Spleen (tissue), 11 donors: Measurements from ENCODE around the gene MVB12A. TPM values are rescaled to one million over a fixed set of nuclear protein-coding genes. Genes with fewer than 3 reads are reported as not detected.
A peak's percentile ranks its signal among the peaks of the same experiment; 100 is the strongest.

Experiments used
- DNase-seq: peaks from one replicate; pipeline ENCODE4 v3.0.0-alpha.2; 2020
- H3K27ac ChIP-seq, 8 donors: fragments of 200-600 bp; sonication (generic) in 7 of 8; 1 replicate in 4 of 8; 2 replicates in 4 of 8; pipeline versions ENCODE4 v1.5.0 to v1.8.0; 2016 to 2021; ENCODE audit warnings: inconsistent platforms in 4 of 8, mild to moderate bottlenecking in 4 of 8, moderate library complexity in 1 of 8
- H3K27me3 ChIP-seq, 7 donors: fragments of 200-600 bp; sonication (generic) in 6 of 7; replicated peaks in 1 of 7; 1 replicate in 4 of 7; 2 replicates in 3 of 7; pipeline versions ENCODE4 v1.5.0 to v1.8.0; 2016 to 2021; ENCODE audit warnings: inconsistent platforms in 3 of 7, mild to moderate bottlenecking in 1 of 7
- H3K36me3 ChIP-seq, 6 donors: fragments of 200-600 bp; sonication (generic) in 5 of 6; 1 replicate in 4 of 6; 2 replicates in 2 of 6; pipeline versions ENCODE4 v1.5.0 to v1.8.0; 2016 to 2021; ENCODE audit warnings: inconsistent platforms in 2 of 6
- H3K4me1 ChIP-seq, 6 donors: fragments of 200-600 bp; sonication (generic) in 5 of 6; 1 replicate in 3 of 6; 2 replicates in 3 of 6; pipeline versions ENCODE4 v1.5.0 to v1.8.0; 2016 to 2021; ENCODE audit warnings: inconsistent platforms in 3 of 6
- H3K4me3 ChIP-seq, 8 donors: fragments of 200-600 bp; sonication (generic) in 7 of 8; 1 replicate in 4 of 8; 2 replicates in 4 of 8; pipeline versions ENCODE4 v1.5.0 to v1.8.0; 2016 to 2021; ENCODE audit warnings: inconsistent platforms in 4 of 8, mild to moderate bottlenecking in 4 of 8, moderate library complexity in 2 of 8
- H3K9me3 ChIP-seq, 8 donors: fragments of 200-600 bp; sonication (generic) in 7 of 8; 1 replicate in 4 of 8; 2 replicates in 4 of 8; pipeline versions ENCODE4 v1.5.0 to v1.8.0; 2016 to 2021; ENCODE audit warnings: inconsistent platforms in 4 of 8
- CTCF ChIP-seq, 11 experiments: fragments of 200-600 bp in 7 of 11; fragments of 450-650 bp in 4 of 11; sonication (generic) in 4 of 11; IDR thresholded peaks in 8 of 11; conservative IDR thresholded peaks in 3 of 11; 1 replicate in 7 of 11; 2 replicates in 4 of 11; pipeline versions ENCODE4 v1.4.0 to v1.8.0; 2016 to 2021; ENCODE audit warnings: antibody characterized with exemption in 11 of 11, inconsistent platforms in 4 of 11, mild to moderate bottlenecking in 1 of 11
- POLR2A ChIP-seq, 3 donors: fragments of 450-650 bp; IDR thresholded peaks; one replicate each; pipeline ENCODE4 v1.5.1; 2017; ENCODE audit warnings: antibody characterized with exemption in 3 of 3, mild to moderate bottlenecking in 1 of 3
- POLR2AphosphoS5 ChIP-seq, 3 donors: sonication (generic); formaldehyde crosslinking; IDR thresholded peaks; one replicate each; pipeline ENCODE4 v1.5.1; 2017; ENCODE audit warnings: antibody characterized with exemption in 3 of 3
- WGBS, 5 donors: extraction: QIAGEN DNeasy Blood & Tissue Kit in 3 of 5; methylation state at CpG; one replicate each; pipeline versions ENCODE4 v1.1.5 to v1.1.7; 2013 to 2018; 5-methylcytosine and 5-hydroxymethylcytosine counted together
- intact Hi-C: fragments of 100-400 bp; cut with DNase I; formaldehyde crosslinking; loops from one replicate; pipeline ENCODE4 v1.15.0; 2023; ENCODE audit warnings: low total_unique reads
- polyA plus RNA-seq, 3 donors: library from polyadenylated mRNA; stranded (reverse); fragments of 200-250 nt; gene quantifications; one replicate each; pipeline ENCODE4 v1.2.1, GENCODE V29; 2013
- total RNA-seq, 7 donors: library from RNA; depleted of rRNA in 3 of 7; stranded (reverse); fragments of >200 nt in 3 of 7; fragmentation: NEBNext Ultra II Directional in 4 of 7; extraction: Animal tissue kit (Norgen Biotek cat#: 25700) in 4 of 7; gene quantifications; one replicate each; pipeline versions ENCODE4 v1.1.0 to v1.2.1, GENCODE V29; 2016 to 2021
- donor health status: healthy with polysubstance abuse.
- donor health status: DM: no; HTN: no; CAD: no; lungs with moderate emphysema.
- donor health status: DM: no; HTN: no; CAD: no.
- donor health status: Bipolar disorder and iron deficiency.
- donor health status: healthy.
- donor health status: DM: no; HTN: no; CAD: no.
- donor health status: DM: yes; HTN: yes; CAD: no.

Gene MVB12A
- total and polyA plus RNA-seq, 10 donors, result 31.7 to 62.0 (median 39.9) TPM

- DNase-seq, result no peak
- Histone ChIP-seq H3K27me3 (peaks cover 0 to 34% (median 19%) of the 10 kb centered on the region in 7 donors), H3K27ac (no peak overlapping the region), H3K9me3 (peaks cover 0 to 5% (median 2%) of the 10 kb centered on the region in 8 donors), H3K4me3 (no peak overlapping the region), H3K4me1 (peaks cover 0 to 20% (median 11%) of the 10 kb centered on the region in 6 donors), H3K36me3 (no peaks in the 10 kb centered on the region)
- 92 to 100% (median 96%) methylated on average over 1 of the region's 1 CpG for WGBS, 5 donors
- TF ChIP-seq CTCF (IDR thresholded peaks at IDR 0.05 in 8 of 11, conservative IDR thresholded peaks at IDR 0.05 in 3 of 11), result no peak
- no peak for TF ChIP-seq POLR2AphosphoS5 (IDR thresholded peaks at IDR 0.05)
- TF ChIP-seq POLR2A (IDR thresholded peaks at IDR 0.05), result no peak
- intact Hi-C loops, result no loop called here
Measured at GRCh38 chr19:17445526-17446165, 25.8 kb downstream of the MVB12A start.

GRCh38 chr19:17447704-17448130 lies 27.9 kb downstream of the MVB12A start:
- peaks cover 0 to 20% (median 11%) of the 10 kb centered on the region in 6 donors for H3K4me1 ChIP-seq
- no peak for TF ChIP-seq POLR2AphosphoS5 (IDR thresholded peaks at IDR 0.05)
- no peak for TF ChIP-seq POLR2A (IDR thresholded peaks at IDR 0.05)
- TF ChIP-seq CTCF (IDR thresholded peaks at IDR 0.05 in 8 of 11, conservative IDR thresholded peaks at IDR 0.05 in 3 of 11), result no peak
- H3K9me3 ChIP-seq, result no peaks in the 10 kb centered on the region
- 31 to 37% (median 33%) methylated on average over 5 of the region's 5 CpGs for WGBS, 5 donors
- no peak overlapping the region for H3K27ac ChIP-seq
- H3K4me3 ChIP-seq, result peak overlapping the region in 3 of 8 donors; percentile 28 to 66 (median 52)
- DNase-seq, result no peak
- H3K27me3 ChIP-seq, result peaks cover 0 to 55% (median 19%) of the 10 kb centered on the region in 7 donors
- H3K36me3 ChIP-seq, result no peaks in the 10 kb centered on the region
- intact Hi-C loops, result no loop called here

- Histone ChIP-seq H3K27ac (no peak within 1 kb of the TSS), H3K36me3 (no peaks in the 10 kb centered on the region), H3K4me3 (peak within 1 kb of the TSS; percentile 11 to 66 (median 30)), H3K27me3 (peaks cover 0 to 61% (median 19%) of the 10 kb centered on the region in 7 donors), H3K9me3 (no peaks in the 10 kb centered on the region), H3K4me1 (peaks cover 0 to 23% (median 11%) of the 10 kb centered on the region in 6 donors)
- intact Hi-C loops, result no loop called here
- 1 to 4% (median 2%) methylated on average over 32 to 81 of the region's 81 CpGs for WGBS, 5 donors
- peak; percentile 77 for DNase-seq
- TF ChIP-seq POLR2A (IDR thresholded peaks at IDR 0.05), result no peak
- no peak for TF ChIP-seq POLR2AphosphoS5 (IDR thresholded peaks at IDR 0.05)
- TF ChIP-seq CTCF (IDR thresholded peaks at IDR 0.05 in 8 of 11, conservative IDR thresholded peaks at IDR 0.05 in 3 of 11), result peak in 10 of 11 experiments; percentile 7 to 70 (median 51)
Measured at GRCh38 chr19:17448131-17448967, 28.5 kb downstream of the MVB12A start, which contains the start of gene TMEM221. Gene TMEM221, minus strand, starts transcription at chr19:17448668. Its CDS starts 206 bp downstream, at chr19:17448462.
